ENCODE measurements around the gene CEP57. TPM values are rescaled to one million over a fixed set of nuclear protein-coding genes. Genes with fewer than 3 reads are reported as not detected.
"Not testable (repeated sequence)": the region's sequence is repeated elsewhere in the genome, so short reads cannot be mapped to it uniquely, and the experiment has no call there.

The CEP57 gene
- total RNA-seq, 4 donors from 2014 or later: 10.2 to 20.5 (median 16.9) TPM

- no peak for TF ChIP-seq CTCF (IDR thresholded peaks at IDR 0.05 in 4 of 5, conservative IDR thresholded peaks at IDR 0.05 in 1 of 5)
- TF ChIP-seq POLR2A (IDR thresholded peaks at IDR 0.05): no peak
- Histone ChIP-seq H3K4me1 (no peaks in the 10 kb centered on the region), H3K4me3 (no peak overlapping the region), H3K9me3 (no peaks in the 10 kb centered on the region), H3K27ac (no peak overlapping the region), H3K36me3 (peaks cover 0 to 7% of the 10 kb centered on the region in 2 donors), H3K27me3 (no peaks in the 10 kb centered on the region)
- intact Hi-C loops (cut with DNase I; ENCODE audit: low total_unique reads) (no loop called here), in situ Hi-C loops (cut with MboI; ENCODE audit: low sequenced_read_pairs in 4 of 4) (no loop called here)
- DNase-seq (no peak), ATAC-seq (no peak)
Measured at GRCh38 chr11:95853862-95854261, 63.6 kb downstream of the CEP57 start.

GRCh38 chr11:95854362-95854761 is 64.1 kb downstream of the CEP57 start:
- DNase-seq; in situ Hi-C loops (cut with MboI; ENCODE audit: low sequenced_read_pairs in 4 of 4); ATAC-seq; H3K4me1 ChIP-seq; H3K27ac ChIP-seq; H3K4me3 ChIP-seq; H3K9me3 ChIP-seq; H3K27me3 ChIP-seq; intact Hi-C loops (cut with DNase I; ENCODE audit: low total_unique reads); H3K36me3 ChIP-seq: not testable (repeated sequence)

GRCh38 chr11:95860024-95860423 is 69.7 kb downstream of the CEP57 start:
- H3K4me3 ChIP-seq; H3K4me1 ChIP-seq; in situ Hi-C loops (cut with MboI; ENCODE audit: low sequenced_read_pairs in 4 of 4); H3K27me3 ChIP-seq; DNase-seq; ATAC-seq; H3K27ac ChIP-seq; H3K9me3 ChIP-seq; intact Hi-C loops (cut with DNase I; ENCODE audit: low total_unique reads): not testable (repeated sequence)
- H3K36me3 ChIP-seq: peaks cover 0 to 12% of the 10 kb centered on the region in 2 donors

GRCh38 chr11:95863486-95864140 is 73.3 kb downstream of the CEP57 start:
- in situ Hi-C loops (cut with MboI; ENCODE audit: low sequenced_read_pairs in 4 of 4) (no loop called here), intact Hi-C loops (cut with DNase I; ENCODE audit: low total_unique reads) (no loop called here)
- H3K4me1 ChIP-seq: no peaks in the 10 kb centered on the region
- no peaks in the 10 kb centered on the region for H3K9me3 ChIP-seq
- no peak overlapping the region for H3K27ac ChIP-seq
- ATAC-seq (no peak), DNase-seq (no peak)
- H3K4me3 ChIP-seq: no peak overlapping the region
- no peaks in the 10 kb centered on the region for H3K27me3 ChIP-seq
- peaks cover 0 to 6% of the 10 kb centered on the region in 2 donors for H3K36me3 ChIP-seq
- TF ChIP-seq POLR2A (IDR thresholded peaks at IDR 0.05) (no peak), CTCF (IDR thresholded peaks at IDR 0.05 in 4 of 5, conservative IDR thresholded peaks at IDR 0.05 in 1 of 5) (no peak)

GRCh38 chr11:95867105-95867504 is 76.8 kb downstream of the CEP57 start:
- in situ Hi-C loops (cut with MboI; ENCODE audit: low sequenced_read_pairs in 4 of 4): no loop called here
- no peak for ATAC-seq
- Histone ChIP-seq H3K27ac (no peak overlapping the region), H3K4me1 (no peaks in the 10 kb centered on the region), H3K4me3 (no peak overlapping the region), H3K27me3 (no peaks in the 10 kb centered on the region), H3K9me3 (no peaks in the 10 kb centered on the region), H3K36me3 (no peaks in the 10 kb centered on the region)
- intact Hi-C loops (cut with DNase I; ENCODE audit: low total_unique reads): no loop called here
- no peak for DNase-seq
- TF ChIP-seq CTCF (IDR thresholded peaks at IDR 0.05 in 4 of 5, conservative IDR thresholded peaks at IDR 0.05 in 1 of 5): no peak
- no peak for TF ChIP-seq POLR2A (IDR thresholded peaks at IDR 0.05)

- H3K9me3 ChIP-seq; H3K27me3 ChIP-seq; H3K27ac ChIP-seq; DNase-seq; intact Hi-C loops (cut with DNase I; ENCODE audit: low total_unique reads); ATAC-seq; H3K36me3 ChIP-seq; in situ Hi-C loops (cut with MboI; ENCODE audit: low sequenced_read_pairs in 4 of 4); H3K4me1 ChIP-seq; H3K4me3 ChIP-seq: not testable (repeated sequence)
Measured at GRCh38 chr11:95870877-95871276, 80.6 kb downstream of the CEP57 start.
